GM19438 (cell line): ENCODE data around the gene SPOCK2.

Source experiments
- ATAC-seq: cut with Tn5 transposase; IDR thresholded peaks from one replicate; pipeline ENCODE4 v1.9.1; 2021; ENCODE audit warnings: low read depth; ENCODE audit not compliant: unreplicated experiment

SPOCK2 gene

DNA sequence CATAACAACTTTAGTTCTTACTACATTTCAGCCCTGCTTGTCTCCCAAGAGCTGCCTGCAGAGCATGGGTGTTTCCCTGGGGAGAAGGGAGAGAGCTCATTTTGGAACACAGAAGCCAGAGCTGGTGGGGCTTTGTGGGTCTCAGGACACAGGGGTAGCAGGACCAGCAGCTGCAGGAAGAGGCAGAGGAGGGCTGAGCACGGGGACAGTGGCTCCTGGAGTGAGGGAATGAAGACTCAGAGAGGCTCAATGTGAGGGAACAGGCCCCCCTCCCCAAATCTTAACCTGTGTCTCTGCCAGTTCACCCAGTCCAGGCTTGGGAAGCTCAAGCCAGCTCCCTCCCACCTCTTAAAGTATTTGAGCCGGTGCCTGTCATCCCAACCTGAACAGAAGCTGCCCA is 74.2 kb downstream of the SPOCK2 start:
- ATAC-seq: no peak

DNA sequence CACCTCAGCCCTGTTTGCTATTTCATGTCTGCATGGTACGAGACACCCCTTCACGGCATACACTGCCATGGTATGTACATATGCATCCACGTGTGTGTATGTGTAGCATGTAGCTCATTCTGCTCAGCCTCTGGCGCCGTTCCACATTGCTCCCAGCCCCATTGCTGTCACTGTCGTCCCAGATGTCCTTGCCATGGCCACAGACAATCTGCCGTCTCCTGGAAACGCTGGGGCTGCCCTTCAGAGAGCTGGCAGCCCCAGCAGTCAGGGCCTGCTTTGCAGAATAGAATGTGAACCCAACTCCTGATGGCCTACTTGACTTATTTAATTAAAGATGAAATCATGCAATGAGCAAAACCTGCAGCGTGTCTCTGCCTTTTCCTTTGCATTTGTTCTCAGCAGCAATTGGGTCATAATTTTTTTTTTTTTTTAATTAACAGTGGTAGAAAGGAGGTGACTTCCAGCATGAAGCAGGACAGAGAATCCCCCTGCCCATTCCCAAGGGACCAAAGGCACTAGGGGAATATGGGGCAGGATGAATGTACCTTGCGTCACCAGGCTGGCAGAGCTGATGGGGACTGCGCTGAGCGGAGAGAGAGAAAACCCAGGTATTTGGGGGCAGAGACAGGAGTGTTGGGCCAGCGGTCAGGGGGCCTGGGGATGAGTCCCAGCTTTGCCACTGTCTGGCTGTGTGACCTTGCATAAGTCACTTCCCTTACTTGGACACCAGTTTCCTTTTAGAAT is 75.0 kb downstream of the SPOCK2 start:
- ATAC-seq: no peak

DNA sequence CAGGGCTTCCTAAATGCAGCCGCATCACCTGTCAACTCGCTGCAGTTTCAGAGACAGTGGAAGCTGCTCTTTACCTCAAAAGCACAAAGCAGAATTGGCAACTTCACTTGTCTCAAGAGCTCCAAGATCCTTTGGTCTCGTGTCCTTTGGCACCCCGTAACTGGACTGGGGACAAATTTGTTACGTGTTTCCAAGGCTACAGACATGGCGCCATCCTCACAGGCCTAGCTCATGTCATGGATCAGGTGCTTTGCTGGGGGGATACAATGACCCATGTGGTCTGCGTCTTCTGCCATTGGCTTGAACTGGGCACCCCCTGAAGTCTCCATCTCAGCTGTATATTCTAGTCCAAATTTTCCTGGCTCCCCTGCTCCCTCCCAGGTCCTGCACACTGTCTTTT is 75.6 kb downstream of the SPOCK2 start:
- ATAC-seq: no peak

- ATAC-seq: no peak
Observed at GRCh38 chr10:72011976-72012512, 76.3 kb downstream of the SPOCK2 start.

- no peak for ATAC-seq
Observed at GRCh38 chr10:72011468-72011867, 76.9 kb downstream of the SPOCK2 start.

- no peak for ATAC-seq
Observed at GRCh38 chr10:72011016-72011415, 77.3 kb downstream of the SPOCK2 start.

DNA sequence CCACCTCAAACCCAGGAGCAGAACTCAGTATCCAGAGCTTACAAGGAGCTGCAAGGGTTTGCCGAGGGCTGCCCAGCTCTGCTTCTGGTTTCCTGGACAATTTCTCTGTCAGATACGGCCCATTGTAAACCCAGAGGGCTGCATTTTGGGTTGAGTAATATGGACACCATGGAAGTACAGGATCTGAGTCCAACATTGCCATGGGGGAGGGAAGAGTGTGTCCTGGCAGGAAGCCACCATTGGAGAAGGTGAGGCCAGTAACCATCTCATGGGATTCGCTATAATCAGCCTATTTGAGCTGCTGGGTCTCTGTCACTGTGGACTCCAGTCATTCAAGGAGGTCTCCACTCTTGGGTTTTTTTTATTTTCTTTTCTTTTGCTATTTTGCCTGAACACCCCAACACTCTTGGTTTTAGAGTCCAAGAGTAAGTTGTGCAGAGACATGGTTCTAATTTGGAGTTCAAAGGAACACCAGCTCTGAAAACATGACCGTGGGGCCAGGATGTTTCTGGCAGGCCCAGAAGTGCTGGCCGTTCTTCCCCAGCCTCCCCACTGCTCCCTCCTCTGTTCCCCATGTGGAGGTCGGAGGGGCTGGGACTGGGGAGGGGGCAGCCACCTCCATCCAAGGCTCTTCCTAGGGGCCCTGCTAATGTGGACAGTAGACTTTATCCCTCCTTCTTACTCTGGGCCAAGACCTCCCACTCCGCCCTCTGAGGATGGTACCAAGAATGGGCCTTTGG is 77.9 kb downstream of the SPOCK2 start:
- ATAC-seq: no peak

GRCh38 chr10:72009425-72010081 is 78.8 kb downstream of the SPOCK2 start:
- no peak for ATAC-seq

GRCh38 chr10:72009051-72009424 is 79.3 kb downstream of the SPOCK2 start:
- no peak for ATAC-seq
